HG03457 (cell line): Measurements from ENCODE around the gene ELP2.
"Not testable (repeated sequence)": the region's sequence is repeated elsewhere in the genome, so short reads cannot be mapped to it uniquely, and the experiment has no call there.

Experiments used
- ATAC-seq: cut with Tn5 transposase; IDR thresholded peaks from one replicate; pipeline ENCODE4 v1.9.1; 2021; ENCODE audit warnings: moderate number of reproducible peaks; ENCODE audit not compliant: unreplicated experiment

The ELP2 gene

DNA sequence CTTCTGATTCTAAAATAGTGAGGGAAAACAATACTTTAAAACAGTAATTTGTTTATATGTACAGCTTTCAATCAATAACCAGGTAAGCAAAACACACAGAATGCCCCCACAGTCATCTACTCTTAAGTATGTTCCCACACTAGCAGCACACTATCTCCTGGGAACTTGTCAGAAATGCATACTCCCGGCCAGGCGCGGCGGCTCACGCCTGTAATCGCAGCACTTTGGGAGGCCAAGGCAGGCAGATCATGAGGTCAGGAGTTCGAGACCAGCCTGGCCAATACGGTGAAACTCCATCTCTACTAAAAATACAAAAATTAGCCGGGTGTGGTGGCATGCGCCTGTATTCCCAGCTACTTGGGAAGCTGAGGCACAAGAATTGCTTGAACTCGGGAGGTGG is 12.9 kb upstream of the ELP2 start:
- not testable (repeated sequence) for ATAC-seq

DNA sequence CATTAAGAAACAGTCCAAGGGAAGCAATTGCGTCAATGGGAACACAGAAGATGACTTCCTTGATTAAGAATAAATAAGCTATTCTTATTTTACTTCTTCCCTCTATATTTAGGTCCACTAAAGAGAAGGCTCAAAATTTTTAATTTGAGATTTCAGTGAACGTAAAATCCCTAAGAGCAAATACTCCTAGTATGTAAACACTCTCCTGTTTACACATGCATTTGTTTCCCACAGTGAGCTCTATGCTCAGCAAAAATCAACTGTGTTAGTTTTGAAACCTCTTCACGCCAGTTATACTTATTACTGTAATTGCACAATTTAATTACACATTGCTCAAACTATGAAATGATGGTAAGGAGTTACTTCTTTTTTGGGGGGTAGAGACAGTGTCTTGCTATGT is 9.4 kb upstream of the ELP2 start:
- no peak for ATAC-seq

DNA sequence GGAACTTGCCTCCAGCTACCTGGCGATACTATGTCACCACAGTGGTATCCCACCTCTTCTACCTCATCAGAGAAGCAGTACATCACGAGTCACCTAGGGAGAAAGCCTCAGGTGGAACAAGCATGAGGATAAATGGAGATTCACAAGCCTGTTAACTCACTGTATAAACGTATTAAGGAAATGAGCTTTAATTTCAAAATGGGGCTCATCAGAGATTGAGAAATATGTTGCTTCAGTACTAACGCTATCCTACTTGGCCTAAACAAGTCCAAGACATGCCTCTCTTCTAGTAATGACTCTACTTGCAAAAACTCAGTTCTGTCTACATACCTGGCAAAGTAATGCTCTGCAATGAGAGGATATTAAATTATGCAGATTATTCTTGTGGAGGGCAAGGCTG is 4.9 kb upstream of the ELP2 start:
- ATAC-seq, result no peak

DNA sequence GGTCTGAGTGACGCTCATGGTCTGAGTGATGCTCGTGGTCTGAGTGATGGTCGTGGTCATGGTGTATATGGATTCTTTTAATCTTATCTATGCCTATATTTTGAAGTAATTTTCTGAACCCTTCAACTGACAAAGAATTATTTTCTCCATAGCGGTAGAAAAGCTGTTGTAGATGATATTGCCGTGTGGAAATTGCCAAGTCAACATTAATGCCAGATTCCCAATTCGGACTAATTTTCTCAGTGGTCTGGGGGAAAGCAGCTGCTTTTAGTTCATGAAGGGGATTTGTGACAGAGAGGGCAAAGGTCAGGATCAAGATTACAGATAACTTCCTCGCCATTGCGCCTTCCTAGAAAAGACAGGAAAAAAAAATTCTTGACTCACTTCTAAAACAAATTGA is 3.0 kb upstream of the ELP2 start:
- ATAC-seq, result no peak

DNA sequence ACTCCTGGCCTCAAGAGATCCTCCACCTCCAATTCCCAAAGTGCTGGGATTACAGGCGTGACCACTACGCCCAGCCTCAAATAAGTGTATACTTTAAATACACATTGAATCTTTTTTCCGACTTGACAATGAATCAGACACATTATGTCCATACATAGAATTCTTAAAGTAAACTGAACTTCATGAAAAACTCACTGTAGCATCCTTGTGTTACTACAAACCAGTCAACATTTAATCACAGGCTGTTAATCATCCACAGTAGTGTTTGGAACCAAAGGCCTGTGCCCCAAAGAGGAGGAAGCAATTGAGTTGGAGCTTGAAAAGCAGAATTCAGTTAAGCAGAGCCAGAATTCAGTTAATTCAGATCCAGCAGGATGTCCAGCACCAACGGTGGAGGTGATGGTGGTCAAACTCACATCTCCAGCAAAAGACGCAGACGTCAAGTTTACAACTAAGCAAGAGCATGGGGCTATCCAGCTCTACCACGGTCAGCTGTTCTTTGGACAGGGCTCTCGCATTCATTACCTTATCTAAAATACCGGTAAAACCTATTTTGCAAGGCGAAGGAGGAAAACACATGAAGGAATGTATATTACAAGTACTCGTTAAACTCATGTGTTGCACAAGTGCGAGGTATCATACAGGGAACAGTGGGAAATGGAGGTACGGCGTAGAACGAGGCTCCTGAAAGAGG is 1.7 kb upstream of the ELP2 start:
- ATAC-seq, result no peak

DNA sequence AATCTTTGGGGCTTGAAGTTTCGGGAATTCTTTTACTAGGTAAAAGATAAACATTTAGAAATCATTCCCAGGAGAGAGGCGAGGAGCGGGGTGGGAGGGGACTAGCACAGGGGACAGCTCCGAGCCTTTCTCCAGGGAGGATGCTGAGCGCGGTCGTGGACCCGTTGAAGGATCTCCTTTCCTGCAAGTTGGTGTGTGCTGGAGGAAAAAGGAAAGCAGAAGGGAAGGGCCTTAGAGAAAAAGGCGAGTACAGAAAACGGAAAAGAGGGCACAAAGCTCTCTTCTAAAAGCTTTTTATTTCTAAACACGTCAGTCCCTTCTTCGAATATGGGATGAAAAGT is 1.2 kb upstream of the ELP2 start:
- ATAC-seq, result no peak

DNA sequence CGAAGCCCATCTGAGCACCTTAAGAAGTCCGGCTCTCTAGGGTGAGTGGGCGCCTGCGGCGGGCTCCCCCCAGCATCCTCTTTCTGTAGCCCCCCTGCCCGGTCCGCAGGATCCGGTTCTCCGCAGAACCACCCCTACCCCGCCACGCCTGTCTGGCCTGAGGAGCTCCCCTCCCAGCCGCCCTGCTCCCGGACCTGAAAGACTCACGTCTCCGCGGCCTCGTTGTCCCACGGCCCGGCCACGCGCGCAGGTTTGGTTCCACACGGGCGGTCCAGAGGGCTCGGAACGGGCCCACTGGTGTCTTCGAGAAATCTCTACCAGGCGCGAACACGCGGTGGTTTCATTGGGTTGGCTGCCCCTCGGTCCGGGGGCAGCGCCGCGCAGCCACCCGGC is 796 bp upstream of the ELP2 start:
- ATAC-seq, result peak; percentile 15

DNA sequence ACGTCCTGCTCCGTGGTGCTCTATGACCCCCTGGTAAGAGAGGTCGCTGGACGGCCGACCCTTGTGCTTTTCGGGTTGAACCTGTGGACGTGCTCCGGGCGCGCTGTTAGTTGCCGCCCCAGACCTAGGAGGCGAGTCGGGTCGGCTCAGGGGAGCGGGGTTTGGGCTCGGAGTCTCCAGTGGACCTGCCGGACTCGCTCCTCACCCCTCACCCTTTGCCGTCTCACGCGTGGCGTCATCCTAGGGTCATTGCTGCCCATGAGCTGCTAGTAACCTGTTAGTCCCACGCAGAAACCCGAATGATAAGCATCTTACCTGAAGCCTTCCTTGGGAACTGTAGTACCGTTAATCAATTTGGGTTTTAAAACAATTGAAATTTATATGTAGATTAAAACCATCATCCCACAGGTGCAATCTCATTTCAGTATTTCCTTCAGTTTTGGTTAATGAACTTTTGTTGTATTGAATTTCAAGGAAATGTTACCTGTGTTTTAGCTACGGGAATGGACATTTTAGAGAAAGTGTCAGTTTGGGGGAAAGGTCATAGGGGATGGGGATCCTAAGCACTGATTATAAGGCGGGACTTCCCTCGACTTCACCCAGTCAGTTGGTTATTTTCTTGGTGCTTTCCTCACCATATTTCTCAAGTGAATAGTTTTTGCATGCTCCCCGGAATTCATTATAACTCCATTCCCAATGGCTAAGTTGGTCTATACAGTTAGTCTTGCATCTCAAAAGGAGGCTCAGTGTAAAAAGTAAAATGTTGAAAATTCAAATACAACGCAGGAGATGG is 536 bp downstream of the ELP2 start:
- peak; percentile 4 for ATAC-seq

DNA sequence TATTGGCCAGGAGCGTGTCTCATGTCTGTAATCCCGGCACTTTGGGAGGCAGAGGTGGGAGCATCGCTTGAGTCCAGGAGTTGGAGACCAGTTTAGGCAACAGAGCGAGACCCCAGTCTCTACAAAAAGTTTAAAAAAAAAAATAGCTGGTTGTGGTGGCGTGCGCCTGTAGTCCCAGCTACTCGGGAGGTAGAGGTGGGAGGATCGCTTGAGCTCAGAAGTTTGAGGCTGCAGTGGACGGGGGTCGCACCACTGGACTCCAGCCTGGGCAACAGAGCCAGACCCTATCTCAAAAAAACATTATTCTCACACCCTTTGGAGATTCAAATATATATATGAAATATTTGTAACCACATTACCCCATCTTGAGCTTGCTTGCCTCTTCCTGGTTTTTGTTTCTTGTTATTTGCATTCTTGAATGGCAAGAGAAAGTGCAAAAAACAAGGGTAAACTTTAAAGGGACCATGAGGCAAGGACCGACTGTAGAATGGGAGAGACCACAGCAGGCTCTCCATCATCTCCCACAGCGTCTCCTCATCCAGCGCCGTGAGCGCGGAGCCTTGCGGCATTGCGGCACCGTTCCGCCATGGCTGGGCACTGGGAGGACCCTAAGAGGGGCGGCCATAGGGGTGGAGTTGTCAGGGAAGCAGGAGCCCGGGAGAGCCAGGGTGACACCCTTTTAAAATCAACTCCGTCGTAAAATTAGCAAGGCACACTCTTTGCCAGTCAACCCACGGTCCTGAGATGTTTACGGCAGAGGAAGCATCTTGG is 1.4 kb downstream of the ELP2 start:
- ATAC-seq, result no peak

DNA sequence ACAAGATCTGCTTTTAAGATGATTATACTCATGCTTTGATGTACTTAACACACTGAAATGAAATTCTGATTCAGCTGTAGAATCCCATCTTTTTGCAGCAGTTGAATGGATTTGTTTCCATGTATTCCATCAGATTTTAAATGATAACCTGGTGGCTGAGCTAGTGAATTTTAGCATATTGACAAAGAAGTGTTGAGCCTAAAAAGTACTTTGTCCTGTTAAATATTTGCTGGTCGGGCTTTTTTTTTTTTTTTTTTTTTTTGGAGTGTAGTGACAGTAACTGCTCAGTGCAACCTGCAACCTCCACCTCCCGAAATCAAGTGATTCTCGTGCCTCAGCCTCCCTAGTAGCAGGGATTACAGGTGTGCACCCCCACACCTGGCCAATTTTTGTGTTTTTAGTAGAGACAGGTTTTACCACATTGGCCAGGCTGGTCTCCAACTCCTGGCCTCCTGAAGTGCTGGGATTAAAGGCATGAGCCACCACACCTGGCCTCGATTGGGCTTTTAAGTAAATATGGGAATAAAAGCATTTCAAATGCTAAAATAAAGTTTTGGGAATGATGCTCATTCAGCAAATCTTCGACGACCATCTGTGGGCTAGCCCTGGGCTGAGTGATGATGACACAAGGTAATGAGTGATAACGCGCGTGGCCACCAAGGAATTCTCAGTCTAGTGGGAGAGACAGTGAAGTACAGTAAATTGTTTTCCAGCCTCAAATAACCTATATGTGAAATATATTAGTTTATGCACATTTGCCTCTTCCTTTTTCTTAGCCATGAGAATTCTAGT is 2.2 kb downstream of the ELP2 start:
- no peak for ATAC-seq

DNA sequence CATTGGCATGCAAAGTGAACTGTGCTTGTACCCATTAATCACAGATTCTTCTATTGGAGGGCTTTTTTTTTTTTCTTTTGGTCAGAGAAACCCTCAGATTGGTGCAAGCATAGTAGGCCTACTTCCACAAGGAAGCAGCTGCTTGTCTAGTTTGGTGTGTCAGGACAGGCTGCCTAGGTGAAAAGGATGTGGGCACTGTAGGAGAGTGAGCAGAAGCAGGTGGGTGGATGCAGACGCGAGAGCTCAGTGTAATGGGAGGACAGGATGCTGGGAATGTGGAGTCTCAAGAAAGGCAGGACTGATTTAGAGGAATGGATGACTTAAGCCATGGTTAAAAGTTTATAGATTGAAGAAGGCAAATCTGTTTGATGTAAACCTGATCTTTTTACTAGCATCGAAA is 3.1 kb downstream of the ELP2 start:
- ATAC-seq, result no peak

DNA sequence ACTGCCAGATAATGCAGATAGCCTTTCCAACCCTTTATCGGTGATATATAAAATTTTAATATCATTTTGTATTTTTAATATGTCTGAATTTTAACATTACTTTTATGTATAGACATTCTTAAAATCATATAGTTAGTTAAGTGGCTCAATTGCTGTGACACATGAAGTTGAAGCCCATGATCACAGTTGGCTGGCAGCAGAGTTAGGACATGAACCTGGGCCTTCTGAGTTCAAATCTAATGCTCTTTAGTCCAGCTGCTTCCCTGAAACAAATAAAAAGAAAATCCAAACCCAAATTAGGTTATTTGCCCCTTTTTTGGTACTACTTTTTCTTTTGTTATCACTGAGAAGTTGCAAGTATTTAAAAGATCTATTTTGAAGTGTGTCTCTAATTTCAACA is 5.6 kb downstream of the ELP2 start:
- no peak for ATAC-seq

DNA sequence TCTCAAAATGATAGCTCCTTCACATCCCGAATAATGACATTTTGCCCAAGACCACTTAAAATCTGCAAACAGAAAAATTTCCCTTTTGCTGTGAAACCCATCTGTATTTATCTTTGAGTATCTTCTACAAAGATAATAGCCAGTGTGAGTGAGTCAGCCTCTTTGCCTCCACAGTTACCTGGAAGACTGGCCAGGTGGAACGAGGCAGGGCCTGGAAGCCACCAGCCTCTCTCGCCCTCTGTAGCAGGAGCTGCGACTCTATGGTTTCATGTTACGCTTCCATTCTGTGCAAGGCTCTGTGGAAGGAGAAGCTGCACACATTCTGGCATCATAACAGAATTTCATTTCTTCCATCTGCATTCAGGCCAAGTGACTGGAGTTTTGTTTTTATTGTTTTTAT is 9.5 kb downstream of the ELP2 start:
- ATAC-seq, result no peak

DNA sequence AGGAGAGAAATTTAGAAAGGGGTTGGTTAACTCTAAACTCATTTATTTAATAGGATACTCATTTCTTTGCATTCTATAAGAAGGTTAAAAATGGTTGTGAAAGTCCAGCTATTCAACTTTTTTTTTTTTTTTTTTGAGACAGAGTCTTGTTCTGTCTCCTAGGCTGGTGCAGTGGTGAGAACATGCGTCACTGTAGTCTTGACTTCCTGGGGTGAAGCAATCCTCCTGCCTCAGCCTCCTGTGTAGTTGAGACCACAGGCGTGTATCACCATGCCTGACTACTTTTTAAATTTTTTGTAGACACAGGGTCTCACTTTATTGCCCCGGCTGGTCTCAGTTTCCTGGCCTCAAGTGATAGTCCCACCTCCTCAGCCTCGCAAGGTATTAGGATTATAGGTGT is 11.9 kb downstream of the ELP2 start:
- ATAC-seq, result no peak

DNA sequence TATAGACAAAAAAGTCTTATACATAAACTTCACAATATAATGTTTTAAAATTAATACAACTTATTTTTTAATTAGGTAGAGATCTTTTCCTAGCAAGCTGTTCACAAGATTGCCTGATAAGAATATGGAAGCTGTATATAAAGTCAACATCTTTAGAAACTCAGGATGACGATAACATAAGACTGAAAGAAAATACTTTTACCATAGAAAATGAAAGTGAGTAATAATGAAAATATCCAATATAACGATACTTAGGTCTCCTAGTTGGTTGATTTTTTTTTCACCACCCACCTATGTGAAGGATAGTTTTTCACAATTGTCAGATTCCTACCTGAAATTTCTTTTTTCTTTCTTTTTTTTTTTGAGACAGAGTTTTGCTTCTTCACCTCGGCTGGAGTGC is 13.1 kb downstream of the ELP2 start:
- ATAC-seq, result no peak

DNA sequence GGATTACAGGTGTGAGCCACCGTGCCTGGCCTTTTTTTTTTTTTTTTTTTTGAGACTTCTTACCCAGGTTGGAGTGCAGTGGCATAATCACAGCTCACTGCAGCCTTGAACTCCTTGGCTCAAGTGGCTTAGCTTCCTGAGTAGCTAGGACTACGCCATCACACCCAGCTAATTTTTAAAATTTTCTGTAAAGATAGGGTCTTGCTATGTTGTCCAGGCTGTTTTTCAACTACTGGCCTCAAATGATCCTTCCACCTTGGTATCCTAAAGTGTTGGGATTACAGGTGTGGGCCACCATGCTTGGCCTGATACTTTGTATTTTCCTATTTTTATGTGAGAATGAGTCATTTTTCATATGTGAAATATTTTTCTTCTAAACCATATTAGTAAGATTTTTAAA is 13.7 kb downstream of the ELP2 start:
- no peak for ATAC-seq

DNA sequence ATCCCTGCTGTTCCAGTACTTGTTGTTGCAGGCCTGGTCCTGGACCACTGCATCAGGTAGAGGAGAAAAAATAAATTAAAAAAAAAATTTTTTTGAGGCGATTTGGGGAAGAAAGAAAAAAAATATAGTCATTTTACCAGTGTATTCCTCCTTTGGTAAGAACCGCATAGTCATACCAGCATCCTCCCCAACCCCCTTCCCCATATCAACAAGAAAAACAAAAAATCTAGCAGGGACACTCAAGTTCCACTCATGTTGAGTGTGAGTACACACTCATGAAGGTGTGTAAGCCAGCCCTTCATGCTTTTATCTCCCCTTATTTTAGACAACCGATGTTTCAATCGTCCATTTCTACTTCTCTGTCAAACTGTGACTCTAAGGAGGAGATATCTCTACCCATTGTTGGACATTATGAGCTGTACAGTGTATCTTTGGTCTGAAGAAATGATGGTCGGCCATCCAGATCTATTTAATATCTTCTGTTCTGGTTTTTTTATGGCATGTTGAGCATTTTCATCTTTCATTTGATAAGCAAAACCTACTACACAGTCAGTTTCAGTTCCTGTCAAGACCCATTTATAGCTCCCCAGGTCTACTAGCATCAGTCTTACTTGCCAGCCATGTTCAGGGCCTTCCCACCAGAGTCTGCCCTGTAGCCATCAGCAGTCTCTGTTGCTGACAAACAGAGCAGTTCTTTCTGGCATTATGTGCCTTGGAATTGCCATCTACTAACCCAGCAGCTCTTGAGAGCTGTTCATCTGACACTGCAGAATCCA is 20.0 kb downstream of the ELP2 start:
- peak; percentile 89 for ATAC-seq

DNA sequence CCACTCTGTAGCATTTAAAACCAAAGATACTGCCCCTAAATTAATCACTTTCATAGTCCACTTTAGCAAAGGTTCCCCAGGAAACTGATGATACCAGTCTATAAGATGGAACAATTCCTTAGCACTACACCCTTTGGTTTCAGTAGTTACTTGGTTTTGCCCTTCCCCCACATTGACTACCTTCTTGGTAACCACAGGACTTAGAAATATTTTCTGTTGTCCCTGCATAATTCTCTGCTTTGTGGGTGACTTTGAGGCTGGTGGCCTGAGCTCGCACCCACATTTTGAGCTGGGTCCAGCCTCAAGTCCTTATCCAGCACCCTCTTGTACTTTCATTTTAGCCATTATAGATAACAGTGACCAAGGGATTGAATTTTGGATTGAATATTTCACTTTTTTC is 23.1 kb downstream of the ELP2 start:
- ATAC-seq, result no peak

DNA sequence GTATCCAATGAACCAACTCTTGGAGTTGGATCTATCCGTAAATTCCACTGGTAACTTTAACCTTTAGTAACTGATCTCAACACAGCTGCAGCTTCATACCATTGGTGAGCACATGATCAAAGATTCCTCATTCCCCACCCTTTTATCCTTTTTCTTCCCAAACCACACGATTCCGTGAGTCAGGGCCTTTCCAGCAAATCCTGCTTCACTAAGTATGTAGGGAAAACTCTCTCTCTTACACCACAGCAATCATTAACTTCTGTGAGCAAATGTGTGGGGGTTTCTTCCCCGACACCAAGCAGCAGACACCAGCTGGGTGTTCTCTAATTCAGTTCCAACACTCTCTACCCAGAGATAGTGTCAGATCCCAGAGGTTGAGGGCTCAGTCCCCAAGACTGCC is 23.5 kb downstream of the ELP2 start:
- no peak for ATAC-seq

DNA sequence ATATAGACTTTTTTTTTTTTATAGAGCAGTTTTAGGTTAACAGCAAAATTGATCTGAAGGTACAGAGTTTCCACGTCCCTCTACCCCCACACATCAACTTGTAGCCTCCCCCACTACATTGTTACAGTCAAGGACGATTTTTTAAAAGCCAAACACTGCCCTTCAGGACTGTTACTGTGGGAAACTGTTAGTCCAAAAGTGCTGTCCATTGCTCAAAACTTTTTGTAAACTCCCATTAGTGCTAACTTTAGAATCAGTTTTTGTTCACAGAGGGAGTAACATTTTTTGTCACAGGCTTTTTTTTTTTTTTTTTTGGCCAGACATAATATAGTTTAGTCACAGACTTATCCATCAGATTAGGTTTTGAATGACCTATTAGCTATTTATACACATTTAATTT is 24.1 kb downstream of the ELP2 start:
- ATAC-seq, result no peak
